GM12872 (cell line): ENCODE results near the gene TMEM108.

Experiments used
- TF ChIP-seq, protein P1 (sequence below): IDR thresholded peaks from 3 replicates; pipeline ENCODE4 v1.5.1; 2011; ENCODE audit warnings: low read depth, mild to moderate bottlenecking, low read length, moderate library complexity; ENCODE audit not compliant: insufficient read depth

TMEM108 gene

DNA sequence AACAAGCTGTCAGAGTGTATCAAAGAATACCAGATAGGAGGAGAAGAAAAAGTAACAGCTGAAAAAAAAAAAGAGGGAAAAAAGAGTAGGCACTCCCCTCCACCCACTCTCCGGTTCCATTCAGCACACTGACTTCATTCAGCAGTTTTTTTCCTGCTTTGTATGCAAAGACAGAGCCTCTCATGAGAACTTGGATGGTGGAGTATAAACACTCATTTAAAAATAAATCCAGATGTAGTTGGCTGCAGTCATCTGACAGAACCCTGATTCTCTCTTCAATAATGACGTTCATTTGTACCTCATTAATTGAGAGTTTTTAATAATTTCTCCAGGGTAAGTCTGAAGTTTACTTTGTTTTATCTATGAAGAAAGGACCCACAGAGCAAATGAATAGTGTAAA, 81.0 kb downstream of the TMEM108 start:
- TF ChIP-seq, protein P1, sequence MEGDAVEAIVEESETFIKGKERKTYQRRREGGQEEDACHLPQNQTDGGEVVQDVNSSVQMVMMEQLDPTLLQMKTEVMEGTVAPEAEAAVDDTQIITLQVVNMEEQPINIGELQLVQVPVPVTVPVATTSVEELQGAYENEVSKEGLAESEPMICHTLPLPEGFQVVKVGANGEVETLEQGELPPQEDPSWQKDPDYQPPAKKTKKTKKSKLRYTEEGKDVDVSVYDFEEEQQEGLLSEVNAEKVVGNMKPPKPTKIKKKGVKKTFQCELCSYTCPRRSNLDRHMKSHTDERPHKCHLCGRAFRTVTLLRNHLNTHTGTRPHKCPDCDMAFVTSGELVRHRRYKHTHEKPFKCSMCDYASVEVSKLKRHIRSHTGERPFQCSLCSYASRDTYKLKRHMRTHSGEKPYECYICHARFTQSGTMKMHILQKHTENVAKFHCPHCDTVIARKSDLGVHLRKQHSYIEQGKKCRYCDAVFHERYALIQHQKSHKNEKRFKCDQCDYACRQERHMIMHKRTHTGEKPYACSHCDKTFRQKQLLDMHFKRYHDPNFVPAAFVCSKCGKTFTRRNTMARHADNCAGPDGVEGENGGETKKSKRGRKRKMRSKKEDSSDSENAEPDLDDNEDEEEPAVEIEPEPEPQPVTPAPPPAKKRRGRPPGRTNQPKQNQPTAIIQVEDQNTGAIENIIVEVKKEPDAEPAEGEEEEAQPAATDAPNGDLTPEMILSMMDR = no peak

DNA sequence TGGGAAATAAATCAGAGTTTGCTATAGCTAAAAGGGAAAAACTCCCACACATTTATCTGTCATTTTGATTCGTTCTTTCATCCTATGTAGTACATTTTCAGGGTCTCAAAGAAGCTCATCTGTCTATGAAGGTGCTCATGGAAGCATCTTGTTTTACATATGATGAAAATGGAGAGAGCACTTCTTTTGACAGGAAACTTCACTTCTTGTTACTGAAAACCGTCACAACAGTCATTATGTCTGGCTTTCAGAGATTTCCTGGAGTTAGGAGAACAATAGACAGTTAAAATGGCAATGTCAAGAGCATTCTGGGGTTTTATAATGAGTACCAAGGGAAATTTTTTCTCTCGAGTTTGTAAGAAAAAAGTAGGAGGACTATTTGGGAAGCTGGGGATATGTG, 83.3 kb downstream of the TMEM108 start:
- TF ChIP-seq, protein P1 = no peak

DNA sequence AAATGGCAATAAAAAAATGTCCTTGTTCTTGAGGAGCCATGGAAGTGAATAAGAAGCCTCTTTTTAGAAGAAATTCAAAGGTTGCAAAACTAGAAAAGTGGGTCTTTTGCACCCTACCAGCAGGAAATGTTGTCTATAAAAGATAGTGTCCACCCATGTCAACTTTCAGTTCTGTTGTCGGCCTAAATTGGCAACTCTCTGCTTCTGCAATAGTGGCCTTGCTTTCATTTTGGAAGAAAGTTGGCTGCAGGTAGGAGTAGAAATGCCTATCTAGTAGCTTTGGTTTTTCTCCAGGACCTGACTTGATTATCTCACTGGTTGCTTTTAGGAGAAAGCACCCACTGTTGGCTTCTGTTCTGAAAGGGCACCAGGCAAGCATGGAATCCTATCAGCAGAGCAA, 85.4 kb downstream of the TMEM108 start:
- TF ChIP-seq, protein P1 = no peak

DNA sequence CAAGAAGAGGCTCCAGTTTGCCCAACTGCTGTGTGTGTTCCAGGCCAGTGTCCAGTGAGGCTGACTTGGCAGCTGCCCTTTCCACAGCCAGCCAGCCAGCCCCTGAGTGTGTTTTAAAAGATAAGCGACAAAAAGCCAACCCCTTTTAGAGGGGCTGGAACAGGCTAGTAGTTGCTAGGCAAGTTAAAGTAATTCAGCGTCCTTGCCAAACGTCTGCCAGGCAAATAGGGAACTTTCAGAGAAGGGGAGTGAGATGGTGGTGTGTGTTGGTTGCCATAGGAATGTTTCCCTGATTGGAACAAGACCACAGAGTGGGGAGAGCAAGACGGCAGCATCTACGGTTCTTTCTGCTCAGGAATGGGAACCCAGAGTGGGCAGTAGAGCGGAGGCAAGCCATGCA, 86.3 kb downstream of the TMEM108 start:
- TF ChIP-seq, protein P1 = no peak

DNA sequence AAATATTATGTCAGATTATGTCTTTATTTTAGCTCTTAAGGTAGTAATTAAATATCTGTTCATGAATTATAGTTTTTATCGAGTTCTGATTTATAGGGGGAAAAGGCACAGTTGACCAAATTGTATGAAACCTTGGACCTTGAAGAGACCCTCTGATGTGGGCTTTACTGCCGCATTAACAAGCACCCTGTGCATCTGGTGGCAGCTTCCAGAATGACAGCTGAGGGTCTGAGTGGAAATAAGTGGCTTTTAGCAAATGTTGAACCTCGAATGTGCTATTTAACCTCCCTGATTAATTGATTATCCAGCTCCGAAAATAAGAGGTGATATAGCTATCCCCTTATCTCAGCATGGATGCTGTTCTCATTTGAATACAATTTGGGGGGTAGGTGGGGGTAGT, 87.0 kb downstream of the TMEM108 start:
- TF ChIP-seq, protein P1 = no peak

DNA sequence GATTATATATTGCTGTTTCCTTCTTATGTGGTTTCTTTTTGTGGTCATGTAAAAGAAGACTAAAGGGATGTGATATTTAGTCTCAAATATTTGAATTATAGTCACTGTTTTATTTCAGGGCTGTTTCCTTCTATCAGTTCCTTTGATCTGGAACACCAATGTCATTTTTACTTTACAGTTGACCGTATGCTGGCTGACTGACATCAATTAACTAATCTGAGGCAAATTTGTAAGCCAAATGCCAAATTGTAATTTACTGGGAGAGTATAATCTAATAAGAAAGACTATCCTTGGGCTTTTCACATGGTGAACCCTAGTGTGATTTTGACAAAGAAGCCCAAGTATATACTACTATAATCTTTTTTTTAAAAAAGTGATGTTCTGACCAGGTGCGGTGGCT, 87.6 kb downstream of the TMEM108 start:
- TF ChIP-seq, protein P1 = no peak

DNA sequence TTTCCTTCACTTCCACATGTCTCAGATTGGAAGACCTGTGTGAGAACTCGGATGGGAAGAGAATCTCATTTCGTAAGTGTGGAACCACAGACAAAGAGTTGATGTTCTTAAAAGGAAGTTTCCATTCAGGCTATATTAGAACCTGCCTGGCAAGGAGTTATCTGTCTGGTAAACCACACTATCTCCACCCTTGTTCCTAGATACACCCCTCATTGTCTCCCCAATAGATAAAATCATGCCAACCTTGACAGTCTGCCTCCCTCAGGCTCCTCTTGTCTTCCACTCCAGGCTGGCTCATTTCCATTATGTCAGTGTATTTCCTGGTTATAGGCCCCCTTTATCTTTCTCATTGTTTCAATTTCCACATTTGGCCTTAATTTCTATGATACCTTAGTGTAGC, 89.2 kb downstream of the TMEM108 start:
- TF ChIP-seq, protein P1 = no peak

DNA sequence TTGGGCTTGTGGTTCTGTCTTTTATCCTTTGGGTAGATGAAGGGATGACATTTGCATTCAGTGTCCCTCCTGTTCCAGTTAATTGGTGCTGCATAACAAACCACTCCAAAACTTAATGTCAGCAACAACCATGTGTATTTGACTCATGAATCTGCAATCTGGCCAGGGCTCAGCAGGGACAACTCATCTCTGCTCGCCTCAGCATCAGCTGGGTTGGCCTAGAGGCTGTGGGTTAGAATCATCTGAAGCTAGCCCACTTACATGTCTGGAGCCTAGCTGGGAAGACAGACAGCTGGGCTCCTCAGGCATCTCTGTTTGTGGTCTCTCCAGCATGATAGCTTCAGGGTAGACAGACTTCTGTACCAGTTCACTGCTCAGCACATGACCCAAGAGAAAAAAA, 92.0 kb downstream of the TMEM108 start:
- TF ChIP-seq, protein P1 = no peak
